GM12878 (cell line): Measurements from ENCODE around the gene ARSJ. TPM values are rescaled to one million over a fixed set of nuclear protein-coding genes. Genes with fewer than 3 reads are reported as not detected.

Source experiments
- E4F1 ChIP-seq: fragments of 450-650 bp; IDR thresholded peaks from 2 replicates; pipeline ENCODE4 v1.6.1; 2018; ENCODE audit warnings: borderline replicate concordance, mild to moderate bottlenecking; ENCODE audit not compliant: partially characterized antibody
- ESRRA ChIP-seq: IDR thresholded peaks from 2 replicates; pipeline ENCODE4 v1.6.1; 2012; ENCODE audit warnings: mild to moderate bottlenecking, low read length, improper control_type of control experiment
- HSF1 ChIP-seq: fragments of 150-350 bp; IDR thresholded peaks from 2 replicates; pipeline ENCODE4 v1.6.1; 2014; ENCODE audit warnings: mild to moderate bottlenecking, low read depth, low read length
- IKZF2 ChIP-seq, 2 experiments: fragments of 450-650 bp; IDR thresholded peaks; 2 replicates each; pipeline ENCODE4 v1.6.1; 2017; ENCODE audit warnings: mild to moderate bottlenecking in 2 of 2, moderate library complexity in 2 of 2
- JUNB ChIP-seq: IDR thresholded peaks from 2 replicates; pipeline ENCODE4 v1.6.1; 2016; ENCODE audit warnings: antibody characterized with exemption, mild to moderate bottlenecking
- JUND ChIP-seq: IDR thresholded peaks from 2 replicates; pipeline ENCODE4 v1.6.1; 2012; ENCODE audit warnings: low read depth, mild to moderate bottlenecking, low read length, improper control_type of control experiment, moderate library complexity
- MLLT1 ChIP-seq: fragments of 450-650 bp; IDR thresholded peaks from 2 replicates; pipeline ENCODE4 v1.6.1; 2016; ENCODE audit warnings: mild to moderate bottlenecking
- MTA3 ChIP-seq: IDR thresholded peaks from 2 replicates; pipeline ENCODE4 v1.6.1; 2012; ENCODE audit warnings: low read length, inconsistent platforms, borderline replicate concordance
- NBN ChIP-seq: fragments of 450-650 bp; IDR thresholded peaks from 2 replicates; pipeline ENCODE4 v1.6.1; 2016
- NFYA ChIP-seq: IDR thresholded peaks from 2 replicates; pipeline ENCODE4 v1.6.1; 2011; ENCODE audit warnings: low read depth, mild to moderate bottlenecking, low read length, improper control_type of control experiment, borderline replicate concordance
- RUNX3 ChIP-seq: IDR thresholded peaks from 2 replicates; pipeline ENCODE4 v1.6.1; 2012; ENCODE audit warnings: low read length, inconsistent platforms
- SMAD5 ChIP-seq: IDR thresholded peaks from 2 replicates; pipeline ENCODE4 v1.6.1; 2016; ENCODE audit warnings: antibody characterized with exemption, low read depth
- ZNF24 ChIP-seq: fragments of 450-650 bp; IDR thresholded peaks from 2 replicates; pipeline ENCODE4 v1.6.1; 2017; ENCODE audit warnings: antibody characterized with exemption, mild to moderate bottlenecking
- polyA plus RNA-seq, 11 experiments: library from polyadenylated mRNA; depleted of rRNA in 4 of 11; unstranded in 6 of 11; stranded (reverse) in 5 of 11; fragments of >200 nt; fragmentation: Nextera tagmentation in 4 of 11; fragmentation: Illumina TruSeq in 1 of 11; extraction: Ambion mirVana in 4 of 11; extraction: Trizol in 1 of 11; gene quantifications; 1 replicate in 1 of 11; 2 replicates in 10 of 11; pipeline versions ENCODE4 v1.2.1 to v1.2.3, GENCODE V29; 2011 to 2016; ENCODE audit warnings: inconsistent platforms in 2 of 11, missing spikeins in 2 of 11, low read depth in 1 of 11
- total RNA-seq, 4 experiments: library from RNA; depleted of rRNA in 3 of 4; stranded (reverse); fragments of >200 nt in 3 of 4; fragmentation: Illumina TruSeq in 1 of 4; extraction: Trizol in 1 of 4; gene quantifications; 2 replicates each; pipeline versions ENCODE4 v1.2.1 to v1.2.3, GENCODE V29; 2013 to 2021

ARSJ gene
- total and polyA plus RNA-seq, 10 of the 15 experiments (the other 5 are each of a cell fraction or from before 2014, with no cell fraction given), result under 0.01 to 0.19 (median 0.04) TPM; not detected in 5

GRCh38 chr4:113869743-113870375, 109.6 kb downstream of the ARSJ start (continued):
- 0 out of 2 replicates have a peak, but pooled peaks have one; percentile 29 for TF ChIP-seq MLLT1
- no peak for TF ChIP-seq HSF1
- TF ChIP-seq SMAD5, result no peak
- TF ChIP-seq RUNX3, result peak; percentile 80
- TF ChIP-seq NBN, result no peak
- TF ChIP-seq ESRRA, result no peak
- no peak for TF ChIP-seq E4F1
- no peak for TF ChIP-seq NFYA
- no peak for TF ChIP-seq MTA3
- peak; percentile 57 for TF ChIP-seq JUNB
- peak; percentile 53 to 58; a peak in 2 of 4 replicates for TF ChIP-seq IKZF2 (IDR thresholded peaks at IDR 0.05)
- TF ChIP-seq JUND, result no peak
- no peak for TF ChIP-seq ZNF24
